Middle frontal gyrus (tissue), 1 donor: ENCODE data around the gene HMCN1.
A peak's percentile ranks its signal among the peaks of the same experiment; 100 is the strongest.

Source experiments
- DNase-seq: peaks from one replicate; pipeline ENCODE4 v3.0.0-alpha.2; 2015; ENCODE audit warnings: low spot score; ENCODE audit errors: extremely low spot score

HMCN1 gene

GRCh38 chr1:185906186-185906585, 172.0 kb downstream of the HMCN1 start:
- no peak for DNase-seq

- DNase-seq = no peak
Observed at GRCh38 chr1:185907246-185907645, 173.1 kb downstream of the HMCN1 start.

- DNase-seq = no peak
Observed at GRCh38 chr1:185911978-185912377, 177.8 kb downstream of the HMCN1 start.

GRCh38 chr1:185912504-185912903, 178.3 kb downstream of the HMCN1 start:
- DNase-seq = no peak

GRCh38 chr1:185914089-185914488, 179.9 kb downstream of the HMCN1 start:
- DNase-seq = no peak

GRCh38 chr1:185916861-185917260, 182.7 kb downstream of the HMCN1 start:
- DNase-seq = no peak

- DNase-seq = no peak
Observed at GRCh38 chr1:185917646-185918045, 183.5 kb downstream of the HMCN1 start.

- no peak for DNase-seq
Observed at GRCh38 chr1:185920602-185921001, 186.4 kb downstream of the HMCN1 start.

- no peak for DNase-seq
Observed at GRCh38 chr1:185921636-185922035, 187.4 kb downstream of the HMCN1 start.

GRCh38 chr1:185926588-185926987, 192.4 kb downstream of the HMCN1 start:
- DNase-seq = no peak

GRCh38 chr1:185929776-185930175, 195.6 kb downstream of the HMCN1 start:
- no peak for DNase-seq

- no peak for DNase-seq
Observed at GRCh38 chr1:185931438-185931837, 197.2 kb downstream of the HMCN1 start.

- DNase-seq = no peak
Observed at GRCh38 chr1:185933580-185933979, 199.4 kb downstream of the HMCN1 start.

GRCh38 chr1:185934476-185935189, 200.4 kb downstream of the HMCN1 start:
- DNase-seq = no peak

- DNase-seq = no peak
Observed at GRCh38 chr1:185935360-185935759, 201.2 kb downstream of the HMCN1 start.

GRCh38 chr1:185936641-185937040, 202.4 kb downstream of the HMCN1 start:
- DNase-seq = peak; percentile 11

- no peak for DNase-seq
Observed at GRCh38 chr1:185938396-185938795, 204.2 kb downstream of the HMCN1 start.

- no peak for DNase-seq
Observed at GRCh38 chr1:185939142-185939541, 205.0 kb downstream of the HMCN1 start.

GRCh38 chr1:185942961-185943360, 208.8 kb downstream of the HMCN1 start:
- DNase-seq = no peak

- no peak for DNase-seq
Observed at GRCh38 chr1:185956881-185957280, 222.7 kb downstream of the HMCN1 start.

- no peak for DNase-seq
Observed at GRCh38 chr1:185957441-185958363, 223.5 kb downstream of the HMCN1 start.
